Measurements from ENCODE around the gene GNAQ.
A peak's percentile ranks its signal among the peaks of the same experiment; 100 is the strongest.

GNAQ gene

DNA sequence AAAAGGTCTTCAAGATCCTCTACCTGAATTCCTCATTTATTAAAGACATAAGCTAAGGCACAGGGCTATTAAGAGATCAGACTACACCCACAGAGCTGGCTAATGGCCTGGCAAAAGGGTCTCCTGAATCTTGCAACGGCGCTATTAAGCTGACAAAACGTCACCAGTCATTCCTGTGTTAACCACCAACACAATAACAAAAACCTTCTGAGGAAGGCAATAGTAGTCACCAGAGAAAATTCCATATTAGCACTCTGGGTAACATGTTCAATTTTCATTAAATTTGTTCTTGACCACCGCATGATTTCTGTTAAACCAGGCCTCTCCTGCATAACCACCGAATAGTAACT, 77.0 kb downstream of the GNAQ start:
- TF ChIP-seq, protein P1, sequence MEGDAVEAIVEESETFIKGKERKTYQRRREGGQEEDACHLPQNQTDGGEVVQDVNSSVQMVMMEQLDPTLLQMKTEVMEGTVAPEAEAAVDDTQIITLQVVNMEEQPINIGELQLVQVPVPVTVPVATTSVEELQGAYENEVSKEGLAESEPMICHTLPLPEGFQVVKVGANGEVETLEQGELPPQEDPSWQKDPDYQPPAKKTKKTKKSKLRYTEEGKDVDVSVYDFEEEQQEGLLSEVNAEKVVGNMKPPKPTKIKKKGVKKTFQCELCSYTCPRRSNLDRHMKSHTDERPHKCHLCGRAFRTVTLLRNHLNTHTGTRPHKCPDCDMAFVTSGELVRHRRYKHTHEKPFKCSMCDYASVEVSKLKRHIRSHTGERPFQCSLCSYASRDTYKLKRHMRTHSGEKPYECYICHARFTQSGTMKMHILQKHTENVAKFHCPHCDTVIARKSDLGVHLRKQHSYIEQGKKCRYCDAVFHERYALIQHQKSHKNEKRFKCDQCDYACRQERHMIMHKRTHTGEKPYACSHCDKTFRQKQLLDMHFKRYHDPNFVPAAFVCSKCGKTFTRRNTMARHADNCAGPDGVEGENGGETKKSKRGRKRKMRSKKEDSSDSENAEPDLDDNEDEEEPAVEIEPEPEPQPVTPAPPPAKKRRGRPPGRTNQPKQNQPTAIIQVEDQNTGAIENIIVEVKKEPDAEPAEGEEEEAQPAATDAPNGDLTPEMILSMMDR (IDR thresholded peaks at IDR 0.05): no peak
- DNase-seq (ENCODE audit: low spot score): no peak
- Histone ChIP-seq H3K4me3 (no peak overlapping the region), H3K27ac (peak overlapping the region in 1 of 2 donors; percentile 34)

- no peak for DNase-seq (ENCODE audit: low spot score)
- peak overlapping the region in 1 of 2 donors; percentile 34 for H3K27ac ChIP-seq
These were observed 77.5 kb downstream of the GNAQ start for GRCh38 chr9:77954013-77954665.

GRCh38 chr9:77953590-77953989, 78.0 kb downstream of the GNAQ start:
- H3K4me3 ChIP-seq: no peak overlapping the region
- TF ChIP-seq, protein P1 (IDR thresholded peaks at IDR 0.05): no peak
- DNase-seq (ENCODE audit: low spot score): no peak
- H3K27ac ChIP-seq: peak overlapping the region in 1 of 2 donors; percentile 14

More at GRCh38 chr9:77954013-77954665, 77.5 kb downstream of the GNAQ start:
- TF ChIP-seq, protein P1 (IDR thresholded peaks at IDR 0.05): no peak
- no peak overlapping the region for H3K4me3 ChIP-seq

DNA sequence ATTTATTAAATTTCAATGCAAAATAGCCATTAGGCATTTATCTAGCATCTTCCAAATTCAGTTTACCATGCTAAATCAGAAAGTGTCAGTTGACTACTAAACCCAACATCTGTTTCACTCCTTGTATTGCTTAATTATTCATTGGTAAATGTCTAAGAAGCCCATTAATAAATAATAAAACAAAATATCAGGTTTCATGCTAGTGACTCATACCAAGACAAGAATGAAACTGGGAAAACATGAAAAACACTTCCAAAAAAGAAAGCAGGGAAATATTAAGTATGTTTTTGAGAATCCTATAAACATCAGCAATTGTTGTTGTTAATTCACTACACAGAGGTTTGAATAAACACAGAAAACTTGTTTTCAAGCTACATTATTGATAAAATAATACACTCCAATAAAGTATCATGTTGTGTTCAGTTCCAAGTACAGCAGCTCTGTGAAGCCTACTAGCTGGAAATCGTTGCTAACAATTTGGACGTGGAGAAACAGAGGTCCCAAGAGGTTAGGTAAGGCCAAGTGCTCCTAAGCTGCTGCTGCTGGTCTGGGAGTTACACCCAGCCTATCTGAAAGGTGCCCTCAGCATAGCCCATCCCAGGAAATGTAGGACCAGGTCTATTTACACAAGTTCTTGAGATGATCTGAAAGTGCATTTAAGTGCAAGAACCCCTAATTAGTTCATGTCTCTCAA, 78.8 kb downstream of the GNAQ start:
- H3K4me3 ChIP-seq: no peak overlapping the region
- H3K27ac ChIP-seq: peak overlapping the region; percentile 14 to 35
- DNase-seq (ENCODE audit: low spot score): no peak

GRCh38 chr9:77951369-77951768, 80.2 kb downstream of the GNAQ start:
- Histone ChIP-seq H3K4me3 (no peak overlapping the region), H3K27ac (peak overlapping the region in 1 of 2 donors; percentile 57)
- TF ChIP-seq, protein P1 (IDR thresholded peaks at IDR 0.05): no peak
- no peak for DNase-seq (ENCODE audit: low spot score)

More for the DNA sequence above, 78.8 kb downstream of the GNAQ start:
- TF ChIP-seq, protein P1 (IDR thresholded peaks at IDR 0.05): no peak

DNA sequence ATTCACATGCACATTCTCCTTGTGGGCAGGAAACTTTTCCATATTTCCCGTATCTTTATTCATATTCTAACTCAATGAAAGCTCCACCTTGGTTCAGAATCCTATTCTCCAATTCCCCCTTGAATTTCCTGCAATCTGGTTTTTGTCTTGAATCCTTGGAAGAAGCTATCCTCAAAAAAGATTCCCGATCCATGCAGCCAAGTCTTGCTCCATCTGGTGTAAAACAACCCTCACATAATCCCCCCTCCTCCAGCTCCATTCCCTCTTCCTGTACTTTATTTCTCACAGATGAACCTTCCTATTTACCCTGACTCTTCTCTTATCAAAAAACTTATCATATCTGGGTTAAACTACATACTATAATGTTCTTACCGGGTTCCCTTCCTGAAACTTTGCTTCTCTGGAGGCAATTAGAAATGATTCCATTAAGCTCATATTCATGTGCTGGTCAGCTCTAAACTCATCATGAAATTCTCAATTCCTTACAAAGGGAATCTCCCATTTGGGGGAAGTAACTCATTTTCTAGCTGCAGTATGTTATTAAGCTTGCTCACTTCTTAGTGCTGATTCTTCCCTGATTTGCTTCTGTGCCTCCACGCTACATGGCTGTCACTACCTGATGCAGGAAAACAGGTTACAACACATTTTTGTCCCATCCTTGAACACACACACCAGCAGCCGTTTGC, 81.7 kb downstream of the GNAQ start:
- TF ChIP-seq, protein P1 (IDR thresholded peaks at IDR 0.05): no peak
- H3K4me3 ChIP-seq: no peak overlapping the region
- no peak for DNase-seq (ENCODE audit: low spot score)
- H3K27ac ChIP-seq: no peak overlapping the region
